ENCODE data around the gene CCDC127. TPM values are rescaled to one million over a fixed set of nuclear protein-coding genes. Genes with fewer than 3 reads are reported as not detected.

Gene CCDC127
- total and polyA plus RNA-seq, 4 donors: 1.1 to 2.6 (median 2.1) TPM

DNA sequence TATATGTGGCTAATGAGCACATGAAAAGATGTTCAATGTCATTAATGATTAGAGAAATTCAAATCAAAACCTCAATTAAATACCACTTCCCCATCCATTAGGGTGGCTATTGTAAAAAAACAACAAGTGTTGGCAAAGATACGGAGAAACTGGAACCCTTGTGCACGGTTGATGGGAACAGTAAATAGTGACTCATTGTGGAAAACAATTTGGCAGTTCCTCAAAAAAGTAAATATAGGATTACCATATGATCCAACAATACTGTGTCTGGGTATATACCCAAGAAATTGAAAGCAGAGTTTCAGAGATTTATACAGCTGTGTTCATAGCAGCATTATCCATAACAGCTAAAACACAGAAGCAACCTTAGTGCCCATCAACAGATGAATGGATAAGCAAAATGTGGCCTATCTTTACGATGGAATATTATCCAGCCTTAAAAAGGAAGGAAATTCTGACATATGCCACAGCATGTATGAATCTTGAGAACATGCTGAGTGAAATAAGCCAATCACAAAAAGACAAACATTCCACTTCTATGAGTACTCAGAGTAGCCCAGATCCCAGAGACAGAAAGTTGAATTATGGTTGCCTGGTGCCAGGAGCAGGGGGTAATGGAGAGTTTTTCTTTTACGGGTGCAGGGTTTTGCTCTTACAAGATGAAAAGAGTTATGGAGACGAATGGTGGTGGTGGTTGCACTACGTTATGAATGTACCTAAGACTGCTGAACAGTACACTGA is 68.0 kb downstream of the CCDC127 start:
- no peak for DNase-seq (ENCODE audit: low spot score)

DNA sequence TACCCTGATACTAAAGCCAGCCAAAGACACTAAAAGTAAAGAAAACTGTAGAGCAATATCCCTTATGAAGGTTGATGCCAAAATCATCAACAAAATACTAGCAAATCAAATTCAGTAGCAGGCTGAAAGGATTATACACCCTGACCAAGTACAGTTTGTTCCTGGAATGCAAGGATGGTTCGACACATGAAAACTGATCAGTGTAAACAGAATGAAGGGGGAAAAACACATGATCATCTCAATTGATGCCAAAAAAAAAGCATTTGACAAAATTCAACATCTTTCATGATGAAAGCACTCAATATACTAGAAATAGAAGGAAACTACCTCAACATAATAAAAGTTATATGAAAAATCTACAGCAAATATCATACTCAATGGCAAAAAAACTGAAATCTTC is 70.2 kb downstream of the CCDC127 start:
- no peaks in the 10 kb centered on the region for H3K27me3 ChIP-seq (ENCODE audit: control insufficient read depth in 4 of 4, insufficient read depth in 4 of 4, low read length in 3 of 4)
- no peak overlapping the region for H3K9ac ChIP-seq (ENCODE audit: low read depth in 1 of 2, low read length in 2 of 2)
- no peaks in the 10 kb centered on the region for H3K4me1 ChIP-seq (ENCODE audit: control insufficient read depth in 4 of 4, insufficient read depth in 4 of 4, low read length in 3 of 4)
- H3K36me3 ChIP-seq (ENCODE audit: control insufficient read depth in 4 of 4, insufficient read depth in 3 of 4, low read depth in 1 of 4, low read length in 3 of 4): no peaks in the 10 kb centered on the region
- H3K4me3 ChIP-seq (ENCODE audit: low read depth in 1 of 3, low read length in 3 of 3): no peak overlapping the region
- no peak for TF ChIP-seq YY1 (IDR thresholded peaks at IDR 0.05)
- TF ChIP-seq, protein P1, sequence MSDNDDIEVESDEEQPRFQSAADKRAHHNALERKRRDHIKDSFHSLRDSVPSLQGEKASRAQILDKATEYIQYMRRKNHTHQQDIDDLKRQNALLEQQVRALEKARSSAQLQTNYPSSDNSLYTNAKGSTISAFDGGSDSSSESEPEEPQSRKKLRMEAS (IDR thresholded peaks at IDR 0.05): no peak
- no peak for TF ChIP-seq EGR1 (IDR thresholded peaks at IDR 0.05; ENCODE audit: low read depth in 2 of 2)
- TF ChIP-seq, protein P2, sequence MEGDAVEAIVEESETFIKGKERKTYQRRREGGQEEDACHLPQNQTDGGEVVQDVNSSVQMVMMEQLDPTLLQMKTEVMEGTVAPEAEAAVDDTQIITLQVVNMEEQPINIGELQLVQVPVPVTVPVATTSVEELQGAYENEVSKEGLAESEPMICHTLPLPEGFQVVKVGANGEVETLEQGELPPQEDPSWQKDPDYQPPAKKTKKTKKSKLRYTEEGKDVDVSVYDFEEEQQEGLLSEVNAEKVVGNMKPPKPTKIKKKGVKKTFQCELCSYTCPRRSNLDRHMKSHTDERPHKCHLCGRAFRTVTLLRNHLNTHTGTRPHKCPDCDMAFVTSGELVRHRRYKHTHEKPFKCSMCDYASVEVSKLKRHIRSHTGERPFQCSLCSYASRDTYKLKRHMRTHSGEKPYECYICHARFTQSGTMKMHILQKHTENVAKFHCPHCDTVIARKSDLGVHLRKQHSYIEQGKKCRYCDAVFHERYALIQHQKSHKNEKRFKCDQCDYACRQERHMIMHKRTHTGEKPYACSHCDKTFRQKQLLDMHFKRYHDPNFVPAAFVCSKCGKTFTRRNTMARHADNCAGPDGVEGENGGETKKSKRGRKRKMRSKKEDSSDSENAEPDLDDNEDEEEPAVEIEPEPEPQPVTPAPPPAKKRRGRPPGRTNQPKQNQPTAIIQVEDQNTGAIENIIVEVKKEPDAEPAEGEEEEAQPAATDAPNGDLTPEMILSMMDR (IDR thresholded peaks at IDR 0.05; ENCODE audit: low read depth, low read length, missing input control): no peak
- no peak for TF ChIP-seq HNF4G (IDR thresholded peaks at IDR 0.05)
- TF ChIP-seq NR2F2 (IDR thresholded peaks at IDR 0.05): no peak
- no peak for TF ChIP-seq TAF1 (conservative IDR thresholded peaks at IDR 0.05)
- TF ChIP-seq RXRA (IDR thresholded peaks at IDR 0.05): no peak
- no peak for TF ChIP-seq RAD21 (IDR thresholded peaks at IDR 0.05)
- TF ChIP-seq, protein P3, sequence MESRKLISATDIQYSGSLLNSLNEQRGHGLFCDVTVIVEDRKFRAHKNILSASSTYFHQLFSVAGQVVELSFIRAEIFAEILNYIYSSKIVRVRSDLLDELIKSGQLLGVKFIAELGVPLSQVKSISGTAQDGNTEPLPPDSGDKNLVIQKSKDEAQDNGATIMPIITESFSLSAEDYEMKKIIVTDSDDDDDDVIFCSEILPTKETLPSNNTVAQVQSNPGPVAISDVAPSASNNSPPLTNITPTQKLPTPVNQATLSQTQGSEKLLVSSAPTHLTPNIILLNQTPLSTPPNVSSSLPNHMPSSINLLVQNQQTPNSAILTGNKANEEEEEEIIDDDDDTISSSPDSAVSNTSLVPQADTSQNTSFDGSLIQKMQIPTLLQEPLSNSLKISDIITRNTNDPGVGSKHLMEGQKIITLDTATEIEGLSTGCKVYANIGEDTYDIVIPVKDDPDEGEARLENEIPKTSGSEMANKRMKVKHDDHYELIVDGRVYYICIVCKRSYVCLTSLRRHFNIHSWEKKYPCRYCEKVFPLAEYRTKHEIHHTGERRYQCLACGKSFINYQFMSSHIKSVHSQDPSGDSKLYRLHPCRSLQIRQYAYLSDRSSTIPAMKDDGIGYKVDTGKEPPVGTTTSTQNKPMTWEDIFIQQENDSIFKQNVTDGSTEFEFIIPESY (IDR thresholded peaks at IDR 0.05): no peak
- TF ChIP-seq HNF4A (conservative IDR thresholded peaks at IDR 0.05): no peak
- TF ChIP-seq SP1 (IDR thresholded peaks at IDR 0.05): no peak
- TF ChIP-seq, protein P4, sequence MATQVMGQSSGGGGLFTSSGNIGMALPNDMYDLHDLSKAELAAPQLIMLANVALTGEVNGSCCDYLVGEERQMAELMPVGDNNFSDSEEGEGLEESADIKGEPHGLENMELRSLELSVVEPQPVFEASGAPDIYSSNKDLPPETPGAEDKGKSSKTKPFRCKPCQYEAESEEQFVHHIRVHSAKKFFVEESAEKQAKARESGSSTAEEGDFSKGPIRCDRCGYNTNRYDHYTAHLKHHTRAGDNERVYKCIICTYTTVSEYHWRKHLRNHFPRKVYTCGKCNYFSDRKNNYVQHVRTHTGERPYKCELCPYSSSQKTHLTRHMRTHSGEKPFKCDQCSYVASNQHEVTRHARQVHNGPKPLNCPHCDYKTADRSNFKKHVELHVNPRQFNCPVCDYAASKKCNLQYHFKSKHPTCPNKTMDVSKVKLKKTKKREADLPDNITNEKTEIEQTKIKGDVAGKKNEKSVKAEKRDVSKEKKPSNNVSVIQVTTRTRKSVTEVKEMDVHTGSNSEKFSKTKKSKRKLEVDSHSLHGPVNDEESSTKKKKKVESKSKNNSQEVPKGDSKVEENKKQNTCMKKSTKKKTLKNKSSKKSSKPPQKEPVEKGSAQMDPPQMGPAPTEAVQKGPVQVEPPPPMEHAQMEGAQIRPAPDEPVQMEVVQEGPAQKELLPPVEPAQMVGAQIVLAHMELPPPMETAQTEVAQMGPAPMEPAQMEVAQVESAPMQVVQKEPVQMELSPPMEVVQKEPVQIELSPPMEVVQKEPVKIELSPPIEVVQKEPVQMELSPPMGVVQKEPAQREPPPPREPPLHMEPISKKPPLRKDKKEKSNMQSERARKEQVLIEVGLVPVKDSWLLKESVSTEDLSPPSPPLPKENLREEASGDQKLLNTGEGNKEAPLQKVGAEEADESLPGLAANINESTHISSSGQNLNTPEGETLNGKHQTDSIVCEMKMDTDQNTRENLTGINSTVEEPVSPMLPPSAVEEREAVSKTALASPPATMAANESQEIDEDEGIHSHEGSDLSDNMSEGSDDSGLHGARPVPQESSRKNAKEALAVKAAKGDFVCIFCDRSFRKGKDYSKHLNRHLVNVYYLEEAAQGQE (IDR thresholded peaks at IDR 0.05): no peak
- TF ChIP-seq FOXA1 (IDR thresholded peaks at IDR 0.05): no peak
- WGBS: 97% methylated on average over 1 of the region's 1 CpG
- H3K9me3 ChIP-seq (ENCODE audit: control insufficient read depth in 4 of 4, low read length in 3 of 4): peaks cover 8 to 11% (median 9%) of the 10 kb centered on the region in 4 donors
- H3K27ac ChIP-seq (ENCODE audit: low read depth in 1 of 2, low read length in 2 of 2): no peak overlapping the region
- DNase-seq (ENCODE audit: low spot score): no peak

More for the DNA sequence above, 68.0 kb downstream of the CCDC127 start:
- Histone ChIP-seq H3K9me3 (ENCODE audit: control insufficient read depth in 4 of 4, low read length in 3 of 4) (peaks cover 8 to 11% (median 9%) of the 10 kb centered on the region in 4 donors), H3K27me3 (ENCODE audit: control insufficient read depth in 4 of 4, insufficient read depth in 4 of 4, low read length in 3 of 4) (no peaks in the 10 kb centered on the region), H3K36me3 (ENCODE audit: control insufficient read depth in 4 of 4, insufficient read depth in 3 of 4, low read depth in 1 of 4, low read length in 3 of 4) (no peaks in the 10 kb centered on the region), H3K4me3 (ENCODE audit: low read depth in 1 of 3, low read length in 3 of 3) (no peak overlapping the region), H3K27ac (ENCODE audit: low read depth in 1 of 2, low read length in 2 of 2) (no peak overlapping the region), H3K9ac (ENCODE audit: low read depth in 1 of 2, low read length in 2 of 2) (no peak overlapping the region), H3K4me1 (ENCODE audit: control insufficient read depth in 4 of 4, insufficient read depth in 4 of 4, low read length in 3 of 4) (no peaks in the 10 kb centered on the region)
- WGBS: 81% methylated on average over 6 of the region's 6 CpGs
- TF ChIP-seq, protein P5, sequence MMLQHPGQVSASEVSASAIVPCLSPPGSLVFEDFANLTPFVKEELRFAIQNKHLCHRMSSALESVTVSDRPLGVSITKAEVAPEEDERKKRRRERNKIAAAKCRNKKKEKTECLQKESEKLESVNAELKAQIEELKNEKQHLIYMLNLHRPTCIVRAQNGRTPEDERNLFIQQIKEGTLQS (IDR thresholded peaks at IDR 0.05): no peak
- TF ChIP-seq, protein P2 (IDR thresholded peaks at IDR 0.05; ENCODE audit: low read depth, low read length, missing input control): no peak
